Heart right ventricle (tissue), 16 donors: Measurements from ENCODE around the gene NCAM1. TPM values are rescaled to one million over a fixed set of nuclear protein-coding genes. Genes with fewer than 3 reads are reported as not detected.

ENCODE experiments used
- ATAC-seq, 8 donors: fragments of 200-7000 bp; cut with Tn5 transposase; one replicate each; pipeline ENCODE4 v1.9.1; 2020; ENCODE audit warnings: mild to moderate bottlenecking in 8 of 8, moderate library complexity in 8 of 8, moderate number of reproducible peaks in 1 of 8
- DNase-seq, 2 donors: peaks; one replicate each; pipeline ENCODE4 v3.0.0-alpha.2; 2020
- H3K27ac ChIP-seq, 10 donors: fragments of 200-600 bp; sonication (generic) in 2 of 10; one replicate each; pipeline versions ENCODE4 v1.5.0 to v1.8.0; 2020 to 2022; ENCODE audit warnings: mild to moderate bottlenecking in 3 of 10
- H3K27me3 ChIP-seq, 7 donors: fragments of 200-600 bp; one replicate each; pipeline ENCODE4 v1.8.0; 2021 to 2022; ENCODE audit warnings: mild to moderate bottlenecking in 2 of 7
- H3K36me3 ChIP-seq, 9 donors: fragments of 200-600 bp; sonication (generic) in 1 of 9; one replicate each; pipeline versions ENCODE4 v1.5.0 to v1.8.0; 2020 to 2022; ENCODE audit warnings: mild to moderate bottlenecking in 2 of 9
- H3K4me1 ChIP-seq, 9 donors: fragments of 200-600 bp; sonication (generic) in 1 of 9; one replicate each; pipeline versions ENCODE4 v1.5.0 to v1.8.0; 2020 to 2022; ENCODE audit warnings: mild to moderate bottlenecking in 4 of 9
- H3K4me3 ChIP-seq, 10 donors: fragments of 200-600 bp; sonication (generic) in 2 of 10; one replicate each; pipeline versions ENCODE4 v1.5.0 to v1.8.0; 2020 to 2022; ENCODE audit warnings: mild to moderate bottlenecking in 7 of 10, moderate library complexity in 2 of 10
- H3K9me3 ChIP-seq, 11 donors: fragments of 200-600 bp in 10 of 11; sonication (generic) in 2 of 11; one replicate each; pipeline versions ENCODE4 v1.5.0 to v1.8.0; 2013 to 2022; ENCODE audit warnings: mild to moderate bottlenecking in 2 of 11, control low read depth in 1 of 11, moderate library complexity in 1 of 11
- WGBS, 2 donors: extraction: QIAGEN DNeasy Blood & Tissue Kit; methylation state at CpG; one replicate each; pipeline ENCODE4 v1.1.7; 2013; ENCODE audit warnings: inconsistent platforms in 1 of 2; 5-methylcytosine and 5-hydroxymethylcytosine counted together
- intact Hi-C, 10 donors: fragments of 100-400 bp; cut with DNase I; formaldehyde crosslinking; loops; one replicate each; pipeline versions ENCODE4 v1.11.1 to v1.14.2; 2022
- polyA plus RNA-seq, 2 donors: library from polyadenylated mRNA; stranded (reverse); fragments of 200-250 nt; gene quantifications; one replicate each; pipeline ENCODE4 v1.2.3, GENCODE V29; 2013
- total RNA-seq, 10 donors: library from RNA; stranded (reverse); fragmentation: NEBNext Ultra II Directional in 3 of 10; extraction: Animal tissue kit (Norgen Biotek cat#: 25700) in 3 of 10; gene quantifications; one replicate each; pipeline versions ENCODE4 v1.2.1 to v1.2.4, GENCODE V29; 2021 to 2023
- TF ChIP-seq, protein P1 (sequence below), 9 donors: fragments of 200-600 bp; sonication (generic) in 2 of 9; IDR thresholded peaks; one replicate each; pipeline versions ENCODE4 v1.5.0 to v1.8.0; 2021 to 2022; ENCODE audit warnings: antibody characterized with exemption in 9 of 9, mild to moderate bottlenecking in 5 of 9, moderate library complexity in 1 of 9
- donor health status: Arrhythmogenic right ventricular cardiomyopathy.
- donor health status: ischemic (EF 13 %, LVEDD 7.1; RV severe dilation, severe dysfunction).
- donor health status: healthy with polysubstance abuse.
- donor health status: DM: no; HTN: yes; CAD: no.
- donor health status: DM: no; HTN: no; CAD: no.
- donor health status: ischemic (EF 25% LVEDD 6.9; RV normal size, moderate dysfunction).
- donor health status: ischemic (EF 25% LVEDD 5.7; RV mildly dilated, moderate dysfunction).
- donor health status: healthy.
- donor health status: DM: yes; HTN: yes; CAD: no.
- donor health status: Ischemic cardiomyopathy.
- donor health status: ischemic (EF 35%, LVEDD 5.7; RV mildly dilated, moderate dysfunction).
- donor health status: nonischemic (EF 11% LVEDD 7.7; RV severe dilation, severe dysfunction).
- donor health status: DM: yes; HTN: yes; CAD: no.
- donor health status: PGD.
- donor health status: ischemic (EF 29% LVEDD 5.4; RV normal size, mild dysfunction).
- donor health status: nonischemic (EF 23%, LVEDD 6.1; RV moderate dilation, normal function).

NCAM1 gene
- total and polyA plus RNA-seq, 12 donors: 76.8 to 454 (median 328) TPM

DNA sequence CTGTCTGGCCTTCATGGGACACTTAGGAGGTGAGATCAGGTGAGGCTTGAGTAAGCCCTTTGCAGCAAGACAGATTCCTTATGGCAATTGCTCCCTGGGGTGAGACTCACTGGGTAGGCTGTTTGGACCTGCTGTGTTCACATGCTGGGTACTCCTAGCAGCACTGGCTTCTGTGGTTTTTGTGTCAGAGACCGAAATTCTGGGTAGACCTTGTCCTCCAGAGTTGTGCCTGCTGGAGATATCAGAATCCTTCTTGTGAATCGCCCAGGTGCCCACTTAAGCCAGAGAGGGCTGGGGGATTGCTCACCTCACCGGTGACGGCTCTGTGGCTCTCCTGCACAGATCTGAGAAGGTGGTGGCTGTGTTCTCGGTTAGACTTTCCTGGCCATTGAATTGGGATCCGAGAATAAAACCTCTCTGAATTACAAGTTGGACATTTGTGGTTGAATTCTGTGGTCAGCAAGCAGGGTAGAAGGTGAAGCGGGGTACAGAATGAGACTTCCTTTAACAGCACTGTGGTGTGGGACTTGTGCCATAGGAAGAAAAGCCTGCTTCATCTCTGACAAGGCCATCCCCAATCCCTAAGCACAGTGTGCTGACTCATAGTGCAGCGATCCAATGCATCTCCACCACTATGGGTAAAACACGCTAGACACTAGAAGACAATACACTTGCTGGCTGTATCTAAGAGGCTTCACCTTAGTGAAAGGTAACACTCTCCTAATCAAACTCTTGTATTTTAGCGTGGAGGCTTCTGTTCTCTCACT lies 300.7 kb downstream of the NCAM1 start:
- intact Hi-C loops: no loop called here
- Histone ChIP-seq H3K9me3 (no peaks in the 10 kb centered on the region), H3K27me3 (no peaks in the 10 kb centered on the region), H3K4me3 (no peak overlapping the region), H3K27ac (peak overlapping the region in 6 of 10 donors; percentile 11 to 60 (median 46)), H3K4me1 (peaks cover 0 to 37% (median 12%) of the 10 kb centered on the region in 9 donors), H3K36me3 (peaks cover 0 to 19% (median 0%) of the 10 kb centered on the region in 9 donors)
- peak; percentile 45 to 82 (median 66) for ATAC-seq
- TF ChIP-seq, protein P1, sequence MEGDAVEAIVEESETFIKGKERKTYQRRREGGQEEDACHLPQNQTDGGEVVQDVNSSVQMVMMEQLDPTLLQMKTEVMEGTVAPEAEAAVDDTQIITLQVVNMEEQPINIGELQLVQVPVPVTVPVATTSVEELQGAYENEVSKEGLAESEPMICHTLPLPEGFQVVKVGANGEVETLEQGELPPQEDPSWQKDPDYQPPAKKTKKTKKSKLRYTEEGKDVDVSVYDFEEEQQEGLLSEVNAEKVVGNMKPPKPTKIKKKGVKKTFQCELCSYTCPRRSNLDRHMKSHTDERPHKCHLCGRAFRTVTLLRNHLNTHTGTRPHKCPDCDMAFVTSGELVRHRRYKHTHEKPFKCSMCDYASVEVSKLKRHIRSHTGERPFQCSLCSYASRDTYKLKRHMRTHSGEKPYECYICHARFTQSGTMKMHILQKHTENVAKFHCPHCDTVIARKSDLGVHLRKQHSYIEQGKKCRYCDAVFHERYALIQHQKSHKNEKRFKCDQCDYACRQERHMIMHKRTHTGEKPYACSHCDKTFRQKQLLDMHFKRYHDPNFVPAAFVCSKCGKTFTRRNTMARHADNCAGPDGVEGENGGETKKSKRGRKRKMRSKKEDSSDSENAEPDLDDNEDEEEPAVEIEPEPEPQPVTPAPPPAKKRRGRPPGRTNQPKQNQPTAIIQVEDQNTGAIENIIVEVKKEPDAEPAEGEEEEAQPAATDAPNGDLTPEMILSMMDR (IDR thresholded peaks at IDR 0.05): no peak
- 79 to 86% methylated on average over 10 of the region's 10 CpGs for WGBS, 2 donors
- DNase-seq: no peak

DNA sequence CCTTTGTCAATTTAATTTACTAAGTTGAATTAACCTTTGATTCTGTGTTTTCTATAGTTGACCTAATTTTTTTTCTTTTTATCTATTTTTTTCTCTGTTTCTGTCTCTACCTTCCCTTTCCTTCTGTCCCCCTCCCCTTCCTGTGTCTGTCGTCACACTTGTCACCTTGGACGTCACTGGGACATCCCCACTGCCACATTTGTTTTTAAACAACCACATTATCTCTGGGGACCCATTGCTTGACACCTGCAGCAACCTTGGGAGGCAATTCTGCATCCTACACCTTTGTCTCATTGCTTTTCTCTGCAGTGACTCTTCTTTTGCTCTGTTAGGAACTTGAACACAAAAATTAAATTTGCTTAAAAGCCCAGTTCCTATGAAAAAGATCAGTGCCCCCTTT lies 301.4 kb downstream of the NCAM1 start:
- ATAC-seq: no peak
- TF ChIP-seq, protein P1 (IDR thresholded peaks at IDR 0.05): no peak
- H3K27me3 ChIP-seq: no peaks in the 10 kb centered on the region
- H3K36me3 ChIP-seq: peaks cover 0 to 19% (median 0%) of the 10 kb centered on the region in 9 donors
- no peak overlapping the region for H3K4me3 ChIP-seq
- H3K27ac ChIP-seq: peak overlapping the region in 3 of 10 donors; percentile 50 to 60 (median 59)
- 42 to 50% methylated on average over 2 of the region's 2 CpGs for WGBS, 2 donors
- H3K4me1 ChIP-seq: peaks cover 0 to 30% (median 9%) of the 10 kb centered on the region in 9 donors
- H3K9me3 ChIP-seq: no peaks in the 10 kb centered on the region
- intact Hi-C loops: no loop called here
- DNase-seq: no peak

GRCh38 chr11:113263458-113264259 lies 302.4 kb downstream of the NCAM1 start:
- 46 to 52% methylated on average over 9 of the region's 9 CpGs for WGBS, 2 donors
- TF ChIP-seq, protein P1 (IDR thresholded peaks at IDR 0.05): no peak
- peak in 1 of 8 donors; percentile 4 for ATAC-seq
- Histone ChIP-seq H3K27me3 (no peaks in the 10 kb centered on the region), H3K36me3 (peaks cover 0 to 19% (median 0%) of the 10 kb centered on the region in 9 donors), H3K27ac (no peak overlapping the region), H3K4me3 (no peak overlapping the region), H3K9me3 (no peaks in the 10 kb centered on the region), H3K4me1 (peaks cover 0 to 25% (median 9%) of the 10 kb centered on the region in 9 donors)
- no peak for DNase-seq
- intact Hi-C loops: loop anchor here in 1 of 10 donors (1.0 kb wide), 1 partner anchor 40 kb away; no protein-coding TSS in a partner anchor

GRCh38 chr11:113265362-113265761 lies 304.1 kb downstream of the NCAM1 start:
- no peaks in the 10 kb centered on the region for H3K27me3 ChIP-seq
- no peak for ATAC-seq
- H3K9me3 ChIP-seq: no peaks in the 10 kb centered on the region
- DNase-seq: no peak
- intact Hi-C loops: no loop called here
- WGBS, 2 donors: 40 to 55% methylated on average over 2 of the region's 2 CpGs
- H3K36me3 ChIP-seq: peaks cover 0 to 14% (median 0%) of the 10 kb centered on the region in 9 donors
- peaks cover 0 to 25% (median 9%) of the 10 kb centered on the region in 9 donors for H3K4me1 ChIP-seq
- TF ChIP-seq, protein P1 (IDR thresholded peaks at IDR 0.05): no peak
- H3K4me3 ChIP-seq: no peak overlapping the region
- no peak overlapping the region for H3K27ac ChIP-seq
